Fibroblast of skin of back (primary cell): ENCODE measurements around the gene CMTM7.
A peak's percentile ranks its signal among the peaks of the same experiment; 100 is the strongest.
"Not testable (repeated sequence)": the region's sequence is repeated elsewhere in the genome, so short reads cannot be mapped to it uniquely, and the experiment has no call there.

ENCODE experiments used
- DNase-seq: peaks from one replicate; pipeline ENCODE4 v3.0.0-alpha.2; 2013

CMTM7 gene

GRCh38 chr3:32383136-32383711, 8.4 kb upstream of the CMTM7 start:
- no peak for DNase-seq

GRCh38 chr3:32384938-32385337, 6.7 kb upstream of the CMTM7 start:
- peak; percentile 58 for DNase-seq

- DNase-seq, result no peak
Observed at GRCh38 chr3:32387512-32387911, 4.1 kb upstream of the CMTM7 start.

GRCh38 chr3:32389577-32389976, 2.1 kb upstream of the CMTM7 start:
- not testable (repeated sequence) for DNase-seq

GRCh38 chr3:32392536-32393302, 1.1 kb downstream of the CMTM7 start:
- peak; percentile 67 for DNase-seq

GRCh38 chr3:32395496-32395895, 3.8 kb downstream of the CMTM7 start:
- DNase-seq, result no peak

- DNase-seq, result no peak
Observed at GRCh38 chr3:32397941-32398340, 6.3 kb downstream of the CMTM7 start.

GRCh38 chr3:32398531-32398930, 6.9 kb downstream of the CMTM7 start:
- no peak for DNase-seq

- DNase-seq, result peak; percentile 62
Observed at GRCh38 chr3:32399030-32399620, 7.5 kb downstream of the CMTM7 start.

- no peak for DNase-seq
Observed at GRCh38 chr3:32401126-32401525, 9.5 kb downstream of the CMTM7 start.

- DNase-seq, result peak; percentile 76
Observed at GRCh38 chr3:32401556-32402081, 10.0 kb downstream of the CMTM7 start.

- no peak for DNase-seq
Observed at GRCh38 chr3:32403663-32404062, 12.0 kb downstream of the CMTM7 start.

- DNase-seq, result no peak
Observed at GRCh38 chr3:32404714-32405113, 13.1 kb downstream of the CMTM7 start.

- DNase-seq, result no peak
Observed at GRCh38 chr3:32405155-32405554, 13.5 kb downstream of the CMTM7 start.

GRCh38 chr3:32405711-32406323, 14.2 kb downstream of the CMTM7 start:
- no peak for DNase-seq

GRCh38 chr3:32406486-32407408, 15.1 kb downstream of the CMTM7 start:
- DNase-seq, result no peak

- no peak for DNase-seq
Observed at GRCh38 chr3:32410367-32411246, 19.0 kb downstream of the CMTM7 start.

GRCh38 chr3:32411442-32411841, 19.8 kb downstream of the CMTM7 start:
- DNase-seq, result no peak

GRCh38 chr3:32412887-32413286, 21.2 kb downstream of the CMTM7 start:
- no peak for DNase-seq

GRCh38 chr3:32413845-32414521, 22.3 kb downstream of the CMTM7 start:
- DNase-seq, result no peak
